CD4-positive, alpha-beta T cell treated with Interleukin-12 subunit alpha and Interleukin-12 subunit beta, for 1 hour (primary cell): ENCODE data around the gene MAPK7.

Source experiments
- DNase-seq: peaks from one replicate; pipeline ENCODE4 v3.0.0-alpha.2; 2020

MAPK7 gene

DNA sequence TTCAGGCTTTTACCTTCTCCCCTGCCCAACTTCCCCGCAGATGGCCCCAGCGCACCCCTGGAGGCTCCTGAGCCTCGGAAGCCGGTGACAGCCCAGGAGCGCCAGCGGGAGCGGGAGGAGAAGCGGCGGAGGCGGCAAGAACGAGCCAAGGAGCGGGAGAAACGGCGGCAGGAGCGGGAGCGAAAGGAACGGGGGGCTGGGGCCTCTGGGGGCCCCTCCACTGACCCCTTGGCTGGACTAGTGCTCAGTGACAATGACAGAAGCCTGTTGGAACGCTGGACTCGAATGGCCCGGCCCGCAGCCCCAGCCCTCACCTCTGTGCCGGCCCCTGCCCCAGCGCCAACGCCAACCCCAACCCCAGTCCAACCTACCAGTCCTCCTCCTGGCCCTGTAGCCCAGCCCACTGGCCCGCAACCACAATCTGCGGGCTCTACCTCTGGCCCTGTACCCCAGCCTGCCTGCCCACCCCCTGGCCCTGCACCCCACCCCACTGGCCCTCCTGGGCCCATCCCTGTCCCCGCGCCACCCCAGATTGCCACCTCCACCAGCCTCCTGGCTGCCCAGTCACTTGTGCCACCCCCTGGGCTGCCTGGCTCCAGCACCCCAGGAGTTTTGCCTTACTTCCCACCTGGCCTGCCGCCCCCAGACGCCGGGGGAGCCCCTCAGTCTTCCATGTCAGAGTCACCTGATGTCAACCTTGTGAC, 3.6 kb downstream of the MAPK7 start:
- DNase-seq = no peak

DNA sequence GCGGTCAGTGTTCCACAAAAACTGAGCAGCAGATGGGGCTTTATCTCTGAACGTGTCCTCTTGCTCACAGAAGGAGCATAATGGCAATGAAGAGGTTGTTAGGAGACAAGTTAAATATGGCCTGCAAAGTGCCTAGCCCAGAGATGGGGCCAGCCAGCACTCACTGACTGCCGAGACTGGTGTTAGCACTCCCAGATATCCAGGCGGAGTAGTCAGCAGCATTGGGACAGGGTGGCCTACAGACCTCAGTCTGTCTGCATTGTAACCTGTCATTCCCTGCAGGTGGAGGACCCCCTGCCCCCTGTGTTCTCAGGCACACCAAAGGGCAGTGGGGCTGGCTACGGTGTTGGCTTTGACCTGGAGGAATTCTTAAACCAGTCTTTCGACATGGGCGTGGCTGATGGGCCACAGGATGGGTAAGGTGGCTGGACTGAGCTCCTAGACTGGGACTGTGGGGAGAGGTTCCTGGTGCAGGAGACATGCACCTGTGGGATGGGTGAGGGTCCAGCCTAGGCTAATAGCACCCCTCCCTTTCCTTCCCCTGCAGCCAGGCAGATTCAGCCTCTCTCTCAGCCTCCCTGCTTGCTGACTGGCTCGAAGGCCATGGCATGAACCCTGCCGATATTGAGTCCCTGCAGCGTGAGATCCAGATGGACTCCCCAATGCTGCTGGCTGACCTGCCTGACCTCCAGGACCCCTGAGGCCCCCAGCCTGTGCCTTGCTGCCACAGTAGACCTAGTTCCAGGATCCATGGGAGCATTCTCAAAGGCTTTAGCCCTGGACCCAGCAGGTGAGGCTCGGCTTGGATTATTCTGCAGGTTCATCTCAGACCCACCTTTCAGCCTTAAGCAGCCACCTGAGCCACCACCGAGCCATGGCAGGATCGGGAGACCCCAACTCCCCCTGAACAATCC, 4.5 kb downstream of the MAPK7 start:
- DNase-seq = no peak

DNA sequence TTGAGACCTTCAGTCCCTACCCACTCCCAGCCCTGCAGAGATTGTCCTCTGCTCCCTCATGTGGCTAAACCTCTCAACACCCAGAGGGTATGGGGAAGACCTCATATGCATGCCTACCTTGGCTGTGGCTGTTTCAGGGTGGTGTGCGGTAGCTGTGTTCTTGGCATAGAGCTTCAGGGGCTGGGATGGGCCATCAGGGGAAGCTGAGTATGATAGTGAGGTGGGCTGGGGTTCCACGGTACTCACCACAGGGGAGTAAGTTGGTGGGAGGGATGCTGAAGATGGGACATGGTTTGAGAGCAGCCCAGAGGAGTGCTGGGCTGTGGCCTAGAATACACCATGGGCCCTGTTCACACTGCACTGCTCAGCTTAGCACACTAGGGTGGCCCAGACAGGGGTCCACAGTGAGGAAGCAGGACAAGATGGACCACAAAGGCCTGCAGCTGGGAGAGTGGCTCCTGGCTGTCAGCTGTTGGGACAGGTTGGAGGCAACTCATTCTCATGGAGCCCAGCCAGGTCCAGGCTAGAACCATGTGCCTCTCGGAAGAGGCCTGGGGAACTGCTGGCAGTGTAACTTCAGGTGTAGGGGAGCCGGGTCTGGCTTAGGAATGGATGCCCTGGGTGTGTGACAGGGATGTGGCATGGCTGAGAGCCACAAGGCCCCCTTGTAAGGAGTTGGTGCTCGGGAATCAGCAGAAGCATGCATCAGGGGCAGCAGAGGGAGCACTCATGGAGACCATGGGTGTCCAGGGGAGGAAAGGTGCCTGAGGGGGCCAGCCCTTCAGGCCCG, 5.6 kb downstream of the MAPK7 start:
- no peak for DNase-seq

DNA sequence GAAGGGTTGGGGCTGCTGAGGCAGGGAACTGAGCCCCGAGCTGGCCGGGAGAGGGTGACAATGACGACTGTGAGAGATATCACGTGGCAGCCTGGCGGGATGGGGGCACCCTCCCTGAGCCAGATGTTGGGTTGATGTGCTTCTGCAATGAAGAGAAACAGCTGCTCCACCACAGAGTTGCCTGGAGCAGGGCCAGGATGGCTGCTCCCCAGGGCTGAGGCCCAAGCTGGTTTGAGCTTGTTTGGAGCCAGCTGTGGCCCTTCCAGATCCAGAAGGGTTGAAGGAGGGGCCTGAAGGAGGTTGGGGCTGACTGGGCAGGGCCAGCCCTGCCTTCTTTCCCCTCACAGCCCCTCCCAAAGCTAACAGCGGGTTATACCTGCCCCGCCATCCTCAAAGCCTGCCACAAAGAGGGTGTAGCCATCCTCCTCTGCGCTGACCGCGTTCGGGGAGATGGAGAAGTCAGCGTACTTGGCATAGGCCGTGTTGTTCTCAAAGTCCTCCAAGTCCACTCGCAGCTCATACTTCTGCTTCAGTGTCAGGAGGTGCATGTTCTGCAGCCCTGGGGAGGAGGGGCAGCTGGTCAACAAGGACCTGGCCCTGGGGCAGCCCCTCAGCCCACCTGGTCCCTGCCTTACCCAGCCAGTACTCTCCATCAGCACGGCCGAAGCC, 6.6 kb downstream of the MAPK7 start:
- DNase-seq = no peak

DNA sequence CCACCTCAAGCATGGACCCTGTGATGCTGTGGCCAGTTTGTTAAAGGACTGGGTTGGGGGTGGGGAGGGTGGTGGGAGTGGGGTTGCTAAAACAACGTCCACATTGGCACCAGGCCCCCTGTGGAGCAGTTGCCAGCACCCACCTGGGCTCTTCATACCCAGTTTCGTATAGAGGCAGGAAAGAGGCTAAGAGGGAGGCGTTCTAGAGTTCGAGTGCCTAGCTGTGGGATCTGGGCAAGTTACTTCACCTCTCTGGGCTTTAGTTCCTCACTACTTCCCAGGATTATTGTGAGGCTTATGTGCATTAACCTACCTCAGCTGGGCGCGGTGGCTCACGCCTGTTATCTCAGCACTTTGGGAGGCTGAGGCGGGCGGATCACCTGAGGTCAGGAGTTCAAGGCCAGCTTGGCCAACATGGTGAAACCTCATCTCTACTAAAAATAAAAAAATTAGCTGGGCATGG, 7.3 kb downstream of the MAPK7 start:
- no peak for DNase-seq

DNA sequence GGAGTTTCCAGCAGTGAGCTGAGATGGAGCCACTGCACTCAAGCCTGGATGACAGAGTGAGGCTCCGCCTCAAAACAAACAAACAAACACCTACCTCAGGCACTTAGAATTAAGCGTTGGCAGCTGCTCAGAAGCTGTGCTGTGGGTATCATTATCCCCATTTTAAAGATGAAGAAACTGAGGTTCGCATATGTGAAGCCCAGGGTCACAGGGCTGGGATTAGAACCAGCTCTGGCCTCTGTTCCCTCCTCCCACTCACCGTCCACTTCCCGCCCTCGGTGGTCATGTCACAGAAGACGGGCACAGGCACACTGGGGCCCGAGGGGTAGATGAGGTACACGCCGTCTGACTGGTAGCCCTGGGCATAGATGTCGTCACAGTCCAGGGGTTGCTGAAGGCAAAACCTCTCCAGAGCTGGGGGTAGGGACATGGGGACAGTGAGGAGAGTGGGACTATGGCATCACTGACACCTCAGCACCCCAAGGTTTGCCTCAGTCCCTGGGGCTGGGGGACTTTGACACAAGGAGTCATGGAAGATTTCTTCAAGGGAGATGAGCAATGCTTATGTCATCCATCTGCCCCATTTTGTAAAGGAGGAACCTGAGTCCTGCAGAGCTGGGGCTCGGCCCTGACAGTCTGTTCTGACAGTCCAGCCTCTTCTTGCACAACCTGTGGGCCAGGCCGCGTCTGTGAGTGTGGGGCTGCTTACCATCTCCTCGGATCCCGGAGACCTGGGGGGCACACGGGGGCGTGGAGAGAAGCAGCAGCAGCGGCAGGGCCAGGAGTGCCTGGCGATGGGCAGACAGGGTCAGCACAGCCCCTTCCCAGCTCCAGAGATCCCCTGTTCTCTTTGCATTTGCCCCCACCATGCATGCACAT, 8.0 kb downstream of the MAPK7 start:
- no peak for DNase-seq

DNA sequence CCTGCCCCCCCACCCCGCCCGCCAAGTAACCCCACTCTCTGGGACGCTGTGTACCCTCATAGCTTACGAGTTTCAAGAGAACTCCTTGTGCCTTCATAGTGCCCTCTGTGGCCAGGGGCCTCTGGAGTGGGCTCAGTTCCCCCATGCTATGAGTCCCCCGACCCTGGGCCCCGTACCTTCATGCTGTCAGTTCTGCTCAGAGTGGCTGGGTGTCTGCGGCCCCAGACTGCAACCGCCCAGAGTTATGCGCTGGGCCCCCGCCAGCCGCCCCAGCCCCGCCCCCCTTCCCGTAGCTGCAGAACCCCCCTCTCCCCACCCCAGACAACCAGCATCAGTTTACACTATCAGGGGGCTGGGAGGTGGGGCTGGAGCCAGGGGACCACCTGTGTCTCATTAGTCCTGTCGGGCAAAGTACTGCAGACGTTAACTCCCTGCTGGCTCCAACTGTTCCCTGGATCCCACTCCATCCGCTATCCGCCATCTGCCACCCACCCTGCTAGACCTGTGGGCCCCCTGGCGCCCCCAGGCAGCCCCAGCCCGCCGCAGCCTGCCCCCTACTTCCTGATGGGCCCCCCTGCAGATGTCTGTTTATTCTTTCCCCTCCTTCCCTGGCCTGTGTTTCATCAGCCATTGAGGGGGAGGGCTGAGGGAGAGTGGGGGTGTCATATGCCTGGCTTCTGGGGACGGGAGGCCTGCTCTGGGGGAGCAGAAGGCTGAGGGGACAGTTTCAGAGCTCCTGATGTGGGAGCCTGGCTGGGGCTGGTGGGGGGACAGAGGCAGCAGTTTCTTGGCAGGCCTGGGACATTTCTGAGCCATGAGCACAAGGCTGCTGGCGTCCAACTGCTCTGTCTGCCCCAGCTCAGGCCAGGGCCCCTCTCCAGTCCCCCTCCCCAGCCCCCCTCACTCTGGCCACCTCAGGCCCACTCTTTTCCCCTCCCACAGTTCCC, 8.9 kb downstream of the MAPK7 start, which contains the start of gene MFAP4:
TSS of gene MFAP4 (minus strand) at position 217 of the 947 bp plus-strand sequence. CDS start at position 182, 35 bp downstream.
- DNase-seq = no peak

DNA sequence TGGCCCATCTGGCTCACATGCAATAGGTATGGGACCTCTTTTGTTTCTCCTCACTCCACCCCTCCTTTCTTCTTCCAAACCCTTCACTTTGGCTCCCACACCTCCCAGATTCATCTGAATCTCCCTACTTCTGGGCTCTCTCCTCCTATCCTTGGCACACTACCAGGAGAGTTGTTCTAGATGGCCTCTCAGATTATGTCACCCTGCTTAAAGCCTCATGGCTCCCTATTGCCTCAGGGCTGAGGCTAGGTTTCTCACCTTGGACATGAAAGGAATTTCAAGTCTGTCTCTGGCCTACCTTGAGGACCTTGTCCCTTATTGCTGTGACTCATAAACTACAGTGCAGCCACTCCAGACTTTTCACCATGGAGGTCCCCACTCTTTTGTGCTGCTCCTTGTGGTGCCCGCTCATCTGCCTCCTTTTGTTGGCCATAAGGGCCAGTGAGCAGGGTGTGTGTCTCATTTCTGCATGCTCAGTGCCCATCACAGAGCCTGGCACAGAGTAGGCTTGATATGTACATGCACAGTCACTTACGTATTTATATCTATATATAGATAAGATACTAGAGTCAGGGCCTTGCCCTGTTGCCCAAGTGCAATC, 9.7 kb downstream of the MAPK7 start:
- DNase-seq = no peak

DNA sequence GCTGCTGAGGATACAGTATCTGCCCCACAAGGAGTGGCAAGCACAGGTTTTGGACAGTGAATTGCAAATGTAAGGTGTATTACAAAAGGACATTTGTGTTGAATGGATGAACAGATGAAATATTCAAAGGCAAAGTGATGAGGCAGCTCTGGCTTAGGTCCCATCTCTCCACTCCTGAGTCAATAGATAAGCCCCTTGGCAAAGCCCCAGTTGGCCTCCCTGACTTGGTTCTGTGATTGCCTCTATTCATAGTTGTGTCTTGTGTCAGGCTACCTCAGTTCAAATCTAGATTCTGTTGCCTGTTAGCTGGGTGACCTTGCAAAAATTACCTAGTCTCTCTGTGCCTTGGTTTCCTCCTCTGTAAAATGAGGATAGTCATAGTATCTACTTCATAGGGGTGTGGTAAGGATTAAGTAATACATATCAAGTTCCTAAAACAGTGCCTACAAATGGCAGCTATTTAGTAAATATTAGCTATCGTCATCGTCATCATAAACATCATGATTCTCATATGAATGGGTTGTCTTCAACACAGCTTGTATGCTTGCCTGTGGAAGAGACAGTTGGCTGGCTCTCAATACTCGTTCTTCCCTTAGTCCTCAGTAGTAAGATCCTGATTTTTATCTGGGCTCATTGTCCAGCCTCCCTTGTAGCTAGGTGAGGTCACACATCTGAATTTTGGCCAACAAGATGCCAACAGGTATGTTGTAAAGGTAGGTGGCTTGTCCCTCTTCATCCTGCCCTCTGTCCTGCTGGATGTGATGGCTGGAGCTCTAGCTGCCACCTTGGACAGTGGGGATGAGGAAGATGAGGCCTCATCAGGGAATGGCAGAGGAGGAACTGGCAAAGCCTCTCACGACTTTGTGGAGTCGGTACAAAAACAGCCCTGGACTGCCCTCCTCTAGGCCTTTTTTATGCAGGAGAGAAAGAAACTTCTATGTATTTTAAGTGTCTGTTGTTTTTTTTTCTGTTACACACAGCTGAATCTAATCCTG, 10.8 kb downstream of the MAPK7 start:
- DNase-seq = no peak

DNA sequence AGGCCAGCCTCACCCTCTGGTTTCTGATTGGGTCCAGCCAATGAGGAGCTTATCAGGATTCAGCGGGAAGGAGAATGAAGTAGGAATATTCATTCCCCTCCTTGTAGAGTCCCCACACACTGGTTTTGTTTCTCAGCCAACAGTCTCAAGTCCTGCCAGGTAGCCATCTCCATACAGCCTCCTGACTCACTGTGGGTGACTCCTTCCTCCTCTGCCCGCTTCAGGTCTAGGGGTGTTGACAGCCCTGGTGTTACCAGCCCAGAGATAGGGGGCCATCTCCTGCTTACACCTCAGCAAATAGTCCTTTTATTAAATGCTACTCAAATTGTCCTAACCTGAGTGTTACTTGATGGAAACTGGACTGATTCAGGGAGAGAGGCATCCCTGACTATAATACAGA, 12.7 kb downstream of the MAPK7 start:
- DNase-seq = no peak

DNA sequence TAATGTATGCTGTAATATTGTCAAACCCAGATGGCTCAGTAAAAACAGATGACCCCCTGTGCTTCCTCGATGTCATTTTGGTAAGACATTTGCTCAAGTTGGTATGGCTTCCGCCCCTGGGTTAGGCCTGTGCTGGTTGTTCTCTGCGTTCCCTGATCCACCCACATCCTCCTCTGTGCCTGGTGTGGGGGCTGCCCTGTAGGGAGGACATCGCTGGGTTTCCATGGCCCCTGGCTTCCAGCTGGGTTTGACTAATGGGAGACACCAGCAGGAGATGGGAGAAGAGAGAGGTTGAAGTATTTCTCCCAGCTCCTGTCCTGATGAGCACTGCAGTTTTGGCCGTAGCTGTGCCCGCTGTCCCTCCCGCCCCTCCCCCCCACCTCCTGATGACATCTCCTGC, 13.1 kb downstream of the MAPK7 start:
- DNase-seq = no peak

DNA sequence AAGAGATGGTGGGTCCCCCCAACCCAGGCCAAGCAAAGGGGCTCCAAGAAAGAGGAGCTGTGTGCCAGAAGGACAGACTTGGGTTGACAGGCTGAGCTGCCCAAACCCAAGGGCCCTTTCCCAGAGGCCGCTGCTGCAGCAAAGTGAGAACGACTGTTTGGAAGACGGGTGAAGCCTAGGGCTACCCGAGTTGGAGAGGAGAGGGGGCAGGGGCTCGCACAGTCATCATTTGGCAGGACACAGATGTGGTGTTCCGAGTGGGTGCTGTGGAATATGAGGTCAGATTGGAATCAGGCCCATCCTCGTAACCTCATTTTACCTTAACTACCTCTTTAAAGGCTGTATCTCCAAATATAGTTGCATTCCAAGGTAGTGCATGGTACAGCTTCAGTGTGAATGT, 14.0 kb downstream of the MAPK7 start:
- no peak for DNase-seq

DNA sequence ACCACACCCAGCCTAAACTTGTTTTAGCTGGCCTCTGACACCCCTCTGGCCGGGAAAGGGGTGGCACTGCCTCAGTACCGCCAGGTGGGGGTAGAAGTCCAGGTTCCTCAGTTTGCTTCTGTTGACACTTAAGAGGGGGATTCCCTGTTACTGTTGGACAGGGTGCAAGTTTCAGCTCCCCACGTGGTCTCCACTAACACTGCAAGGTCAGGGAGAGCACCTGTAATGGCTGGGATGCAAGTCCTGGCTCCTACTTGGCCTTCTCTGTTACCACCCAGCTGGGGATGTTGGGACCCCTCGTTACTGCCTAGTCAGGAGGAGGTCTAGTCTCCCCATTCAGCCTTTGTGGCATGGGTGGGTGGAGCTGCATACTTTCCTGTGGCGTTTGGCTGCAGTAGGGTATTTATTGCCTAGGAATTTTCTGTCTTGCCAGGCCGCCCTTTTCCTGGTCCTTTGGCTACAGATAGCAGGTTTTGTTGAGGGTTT, 19.3 kb downstream of the MAPK7 start:
- DNase-seq = no peak

DNA sequence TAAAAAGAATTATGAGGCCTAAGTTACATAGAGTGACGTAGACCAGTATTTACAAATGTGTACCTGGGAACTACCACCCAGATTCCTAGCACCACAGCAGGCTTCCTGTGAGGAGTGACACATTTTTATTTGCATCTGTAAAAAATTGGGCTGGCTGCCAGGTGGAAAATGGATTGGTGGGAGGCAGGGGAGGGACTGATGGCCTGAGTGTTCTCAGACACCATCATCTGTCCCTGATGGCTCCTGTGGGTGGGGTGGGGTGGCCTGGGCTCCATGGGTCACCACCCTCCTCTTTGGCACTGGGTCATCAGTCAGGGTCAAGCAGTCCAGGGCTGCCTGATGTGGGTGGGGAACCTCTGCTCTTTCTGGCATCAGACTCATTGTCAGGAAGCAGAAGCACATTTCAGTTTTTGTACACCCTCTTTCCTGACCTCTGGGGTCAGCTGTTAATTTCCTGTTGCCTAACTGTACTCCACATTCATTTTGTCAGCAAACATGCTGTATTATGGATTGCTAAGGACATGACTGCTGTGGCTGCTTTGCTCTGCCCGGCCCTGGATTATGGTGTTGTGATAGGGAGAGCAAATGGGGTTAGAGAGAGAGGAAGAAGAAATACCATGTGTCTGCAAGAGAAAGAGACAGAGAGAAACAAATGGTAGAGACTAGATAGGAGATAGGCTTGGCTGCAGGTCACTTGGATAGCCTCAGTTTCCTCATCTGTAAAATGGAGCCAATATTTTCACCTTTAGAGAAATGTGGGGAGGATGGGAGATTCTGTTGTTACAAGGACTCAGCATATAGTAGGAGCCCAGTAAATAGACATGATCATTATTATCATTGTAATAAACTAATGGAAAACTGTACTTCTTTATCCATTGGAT, 20.2 kb downstream of the MAPK7 start:
- no peak for DNase-seq

DNA sequence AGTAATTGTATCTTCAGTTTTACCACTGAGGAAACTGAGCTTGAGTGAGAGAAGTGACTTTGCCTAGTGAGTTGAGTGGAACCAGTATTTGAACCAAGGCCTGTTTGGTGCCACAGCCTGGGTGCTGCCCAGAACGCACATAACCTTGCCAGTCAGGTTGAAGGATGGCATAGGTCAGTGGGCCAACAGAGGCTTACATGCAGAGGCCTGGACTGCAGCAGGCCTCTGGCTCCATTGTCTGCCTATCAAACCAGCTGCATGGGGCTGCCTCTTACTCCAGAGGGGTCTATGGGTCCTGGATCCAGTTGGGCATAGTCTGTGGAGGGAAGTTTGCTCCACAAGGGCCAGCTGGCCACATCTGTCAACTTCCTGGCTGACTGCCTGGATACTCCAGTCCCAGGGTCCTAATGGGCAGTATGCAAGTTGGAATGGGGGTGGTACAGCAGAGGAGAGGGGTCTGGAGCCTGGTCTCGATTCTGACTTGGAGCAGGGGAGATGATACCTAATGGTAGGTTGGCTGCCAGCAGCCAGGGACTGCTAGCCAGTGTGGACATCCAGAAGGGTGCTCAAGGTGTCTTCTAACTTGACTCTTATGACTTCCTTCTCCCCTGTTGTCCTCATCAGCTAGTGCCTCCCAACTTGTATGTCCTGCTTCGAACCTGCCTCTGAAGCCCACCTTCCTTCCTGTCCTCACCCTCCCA, 21.6 kb downstream of the MAPK7 start:
- no peak for DNase-seq

DNA sequence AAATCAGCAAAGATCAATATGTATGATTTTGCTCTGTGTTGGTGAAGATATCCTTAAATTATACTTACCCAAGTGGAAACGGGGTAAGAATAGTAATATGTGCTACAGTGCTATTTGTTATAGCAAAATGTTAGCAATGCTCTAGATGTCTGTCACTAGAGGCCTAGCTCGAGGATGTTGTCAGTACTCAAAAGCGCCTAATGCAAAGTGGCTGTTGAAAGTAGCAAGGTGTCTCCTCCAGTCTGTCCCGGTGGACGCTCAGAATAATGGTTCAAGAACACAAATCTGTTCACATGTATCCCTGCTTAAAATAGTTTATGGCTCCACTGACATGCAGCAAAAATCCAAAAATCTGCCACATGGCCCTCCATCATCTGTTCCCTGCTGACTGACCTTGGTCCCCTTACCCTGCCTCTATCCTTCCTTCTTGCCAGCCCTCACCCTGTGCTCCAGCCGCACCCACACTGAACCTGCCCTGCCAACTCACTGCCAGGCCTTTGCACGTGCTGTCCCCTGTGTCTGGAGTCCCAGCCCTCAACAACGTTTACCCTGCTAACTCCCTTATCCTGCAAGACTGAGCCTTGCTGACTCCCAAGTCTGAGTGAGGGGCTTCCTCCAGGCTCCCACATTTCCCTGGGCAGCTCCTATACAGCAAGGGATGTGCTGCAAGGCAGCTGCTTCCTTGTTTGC, 23.2 kb downstream of the MAPK7 start:
- DNase-seq = no peak
